Caco-2 (cell line): ENCODE measurements around the gene TLE1. TPM values are rescaled to one million over a fixed set of nuclear protein-coding genes. Genes with fewer than 3 reads are reported as not detected.

Source experiments
- BruUV-seq: library from RNA; stranded (reverse); fragments of 400-500 nt; replicated peaks from 2 replicates; lab custom pipeline; 2021; lab: Mats Ljungman, UMichigan
- CTCF ChIA-PET: fragments of 300-600 bp; sonication (Branson Sonifier 250); formaldehyde crosslinking; loops from one replicate; lab custom pipeline; 2022; ENCODE audit warnings: antibody characterized with exemption; lab: Charles Lee
- POLR2A ChIA-PET: fragments of 300-600 bp; sonication (Branson Sonifier 250); formaldehyde crosslinking; loops from one replicate; lab custom pipeline; 2022; ENCODE audit warnings: antibody characterized with exemption; lab: Charles Lee
- DNase-seq, 2 experiments: peaks; one replicate each; pipeline versions ENCODE4 v3.0.0 to v3.0.0-alpha.2; 2020 to 2022
- H3K27me3 ChIP-seq: replicated peaks from 2 replicates; pipeline ENCODE4 v1.6.0; 2011; ENCODE audit warnings: low read length; ENCODE audit not compliant: control insufficient read depth, insufficient read depth
- H3K36me3 ChIP-seq: 2 replicates; pipeline ENCODE4 v1.5.1; 2011; ENCODE audit warnings: low read length; ENCODE audit not compliant: control insufficient read depth, insufficient read depth
- H3K4me1 ChIP-seq: fragments of 250-450 bp; sonication (Bioruptor Pico); 2 replicates; pipeline ENCODE4 v1.5.1; 2020; ENCODE audit warnings: mild to moderate bottlenecking
- H3K4me3 ChIP-seq: 2 replicates; pipeline ENCODE4 v1.5.1; 2011; ENCODE audit warnings: low read depth, mild to moderate bottlenecking, control low read depth, low read length
- H3K9me3 ChIP-seq: fragments of 250-450 bp; sonication (Bioruptor Pico); 2 replicates; pipeline ENCODE4 v1.5.1; 2020; ENCODE audit warnings: mild to moderate bottlenecking, moderate library complexity
- H3K27ac Mint-ChIP-seq: one replicate; pipeline ENCODE4 v1.8.0; 2022; ENCODE audit warnings: mixed read lengths; ENCODE audit not compliant: unreplicated experiment
- H3K27me3 Mint-ChIP-seq: one replicate; pipeline ENCODE4 v1.8.0; 2022; ENCODE audit warnings: mixed read lengths; ENCODE audit not compliant: insufficient read depth, unreplicated experiment
- H3K36me3 Mint-ChIP-seq: one replicate; pipeline ENCODE4 v1.8.0; 2022; ENCODE audit warnings: mild to moderate bottlenecking, mixed read lengths; ENCODE audit not compliant: insufficient read depth, unreplicated experiment
- H3K4me1 Mint-ChIP-seq: one replicate; pipeline ENCODE4 v1.8.0; 2022; ENCODE audit warnings: low read depth, mixed read lengths; ENCODE audit not compliant: unreplicated experiment
- H3K4me3 Mint-ChIP-seq: one replicate; pipeline ENCODE4 v1.8.0; 2022; ENCODE audit warnings: mild to moderate bottlenecking, moderate library complexity, mixed read lengths; ENCODE audit not compliant: unreplicated experiment
- H3K9me3 Mint-ChIP-seq: one replicate; pipeline ENCODE4 v1.8.0; 2022; ENCODE audit warnings: mixed read lengths; ENCODE audit not compliant: unreplicated experiment
- intact Hi-C: fragments of 100-400 bp; cut with micrococcal nuclease; formaldehyde crosslinking; loops from one replicate; pipeline ENCODE4 v1.10.0; 2022; ENCODE audit not compliant: unreplicated experiment
- total RNA-seq: library from RNA; stranded (reverse); gene quantifications from 2 replicates; pipeline ENCODE4 v1.2.3, GENCODE V29; 2022
- TF ChIP-seq, protein P1 (sequence below), 2 experiments: fragments of 200-600 bp in 1 of 2; IDR thresholded peaks; 1 replicate in 1 of 2; 2 replicates in 1 of 2; pipeline versions ENCODE4 v1.5.1 to v1.8.0; 2011 to 2022; ENCODE audit warnings: antibody characterized with exemption in 1 of 2, control low read depth in 1 of 2, inconsistent platforms in 1 of 2, low read depth in 1 of 2, low read length in 1 of 2, mild to moderate bottlenecking in 1 of 2, moderate library complexity in 1 of 2; ENCODE audit not compliant: insufficient read depth in 1 of 2, severe bottlenecking in 1 of 2, unreplicated experiment in 1 of 2

TLE1 gene
- total RNA-seq, 1 experiment from 2014 or later: 18.3 TPM

GRCh38 chr9:81594415-81594814 is 94.9 kb downstream of the TLE1 start:
- Histone ChIP-seq H3K27me3 (no peaks in the 10 kb centered on the region), H3K4me1 (no peaks in the 10 kb centered on the region), H3K9me3 (no peaks in the 10 kb centered on the region), H3K36me3 (no peaks in the 10 kb centered on the region), H3K4me3 (no peak overlapping the region)
- H3K4me3 Mint-ChIP-seq: no peak overlapping the region
- H3K36me3 Mint-ChIP-seq: peaks cover 11% of the 10 kb centered on the region
- ChIA-PET POLR2A (no interaction called here), CTCF (no interaction called here)
- intact Hi-C loops: no loop called here
- no TSS peak for BruUV-seq
- no peak overlapping the region for H3K27ac Mint-ChIP-seq
- H3K4me1 Mint-ChIP-seq: no peaks in the 10 kb centered on the region
- no peaks in the 10 kb centered on the region for H3K27me3 Mint-ChIP-seq
- DNase-seq: no peak
- H3K9me3 Mint-ChIP-seq: no peaks in the 10 kb centered on the region
- TF ChIP-seq, protein P1, sequence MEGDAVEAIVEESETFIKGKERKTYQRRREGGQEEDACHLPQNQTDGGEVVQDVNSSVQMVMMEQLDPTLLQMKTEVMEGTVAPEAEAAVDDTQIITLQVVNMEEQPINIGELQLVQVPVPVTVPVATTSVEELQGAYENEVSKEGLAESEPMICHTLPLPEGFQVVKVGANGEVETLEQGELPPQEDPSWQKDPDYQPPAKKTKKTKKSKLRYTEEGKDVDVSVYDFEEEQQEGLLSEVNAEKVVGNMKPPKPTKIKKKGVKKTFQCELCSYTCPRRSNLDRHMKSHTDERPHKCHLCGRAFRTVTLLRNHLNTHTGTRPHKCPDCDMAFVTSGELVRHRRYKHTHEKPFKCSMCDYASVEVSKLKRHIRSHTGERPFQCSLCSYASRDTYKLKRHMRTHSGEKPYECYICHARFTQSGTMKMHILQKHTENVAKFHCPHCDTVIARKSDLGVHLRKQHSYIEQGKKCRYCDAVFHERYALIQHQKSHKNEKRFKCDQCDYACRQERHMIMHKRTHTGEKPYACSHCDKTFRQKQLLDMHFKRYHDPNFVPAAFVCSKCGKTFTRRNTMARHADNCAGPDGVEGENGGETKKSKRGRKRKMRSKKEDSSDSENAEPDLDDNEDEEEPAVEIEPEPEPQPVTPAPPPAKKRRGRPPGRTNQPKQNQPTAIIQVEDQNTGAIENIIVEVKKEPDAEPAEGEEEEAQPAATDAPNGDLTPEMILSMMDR (IDR thresholded peaks at IDR 0.05; ENCODE audit: insufficient read depth in 1 of 2, low read depth in 1 of 2, low read length in 1 of 2, severe bottlenecking in 1 of 2, unreplicated experiment in 1 of 2): no peak

- TF ChIP-seq, protein P1 (IDR thresholded peaks at IDR 0.05; ENCODE audit: insufficient read depth in 1 of 2, low read depth in 1 of 2, low read length in 1 of 2, severe bottlenecking in 1 of 2, unreplicated experiment in 1 of 2): no peak
- Mint-ChIP-seq H3K4me1 (no peaks in the 10 kb centered on the region), H3K4me3 (no peak overlapping the region), H3K27me3 (no peaks in the 10 kb centered on the region), H3K36me3 (peaks cover 10% of the 10 kb centered on the region), H3K27ac (no peak overlapping the region), H3K9me3 (no peaks in the 10 kb centered on the region)
- ChIA-PET POLR2A (no interaction called here), CTCF (no interaction called here)
- Histone ChIP-seq H3K36me3 (no peaks in the 10 kb centered on the region), H3K9me3 (no peaks in the 10 kb centered on the region), H3K4me1 (no peaks in the 10 kb centered on the region), H3K27me3 (no peaks in the 10 kb centered on the region), H3K4me3 (no peak overlapping the region)
- no TSS peak for BruUV-seq
- no peak for DNase-seq
- intact Hi-C loops: no loop called here
Measured at GRCh38 chr9:81592887-81593266, 96.5 kb downstream of the TLE1 start.

GRCh38 chr9:81591791-81592190 is 97.6 kb downstream of the TLE1 start:
- H3K9me3 ChIP-seq: no peaks in the 10 kb centered on the region
- CTCF ChIA-PET: no interaction called here
- DNase-seq: no peak
- no peak overlapping the region for H3K4me3 Mint-ChIP-seq
- no peak overlapping the region for H3K4me3 ChIP-seq
- H3K27me3 Mint-ChIP-seq: no peaks in the 10 kb centered on the region
- H3K27ac Mint-ChIP-seq: no peak overlapping the region
- BruUV-seq: no TSS peak
- POLR2A ChIA-PET: no interaction called here
- H3K36me3 Mint-ChIP-seq: peaks cover 10% of the 10 kb centered on the region
- H3K4me1 Mint-ChIP-seq: no peaks in the 10 kb centered on the region
- no peaks in the 10 kb centered on the region for H3K27me3 ChIP-seq
- intact Hi-C loops: no loop called here
- TF ChIP-seq, protein P1 (IDR thresholded peaks at IDR 0.05; ENCODE audit: insufficient read depth in 1 of 2, low read depth in 1 of 2, low read length in 1 of 2, severe bottlenecking in 1 of 2, unreplicated experiment in 1 of 2): no peak
- H3K9me3 Mint-ChIP-seq: no peaks in the 10 kb centered on the region
- no peaks in the 10 kb centered on the region for H3K4me1 ChIP-seq
- H3K36me3 ChIP-seq: no peaks in the 10 kb centered on the region
